Activated CD4-positive, CD25-positive, alpha-beta regulatory T cell treated with anti-CD3 and anti-CD28 coated beads, Interleukin-2, amount 50 U/mL, for 72 hours (primary cell): Measurements from ENCODE around the gene TRPC4.
"Not testable (repeated sequence)": the region's sequence is repeated elsewhere in the genome, so short reads cannot be mapped to it uniquely, and the experiment has no call there.

ENCODE experiments used
- DNase-seq: peaks from one replicate; pipeline ENCODE4 v3.0.0; 2021

The TRPC4 gene

GRCh38 chr13:37811441-37811840 lies 58.1 kb downstream of the TRPC4 start:
- DNase-seq: no peak

- DNase-seq: no peak
Measured at GRCh38 chr13:37806666-37807065, 62.9 kb downstream of the TRPC4 start.

GRCh38 chr13:37797631-37798030 lies 71.9 kb downstream of the TRPC4 start:
- no peak for DNase-seq

GRCh38 chr13:37796795-37797194 lies 72.8 kb downstream of the TRPC4 start:
- not testable (repeated sequence) for DNase-seq

- no peak for DNase-seq
Measured at GRCh38 chr13:37795326-37795725, 74.2 kb downstream of the TRPC4 start.

GRCh38 chr13:37791699-37792098 lies 77.9 kb downstream of the TRPC4 start:
- DNase-seq: no peak

GRCh38 chr13:37788346-37788745 lies 81.2 kb downstream of the TRPC4 start:
- no peak for DNase-seq

- DNase-seq: no peak
Measured at GRCh38 chr13:37777676-37778075, 91.9 kb downstream of the TRPC4 start.

- DNase-seq: no peak
Measured at GRCh38 chr13:37775871-37776270, 93.7 kb downstream of the TRPC4 start.

- no peak for DNase-seq
Measured at GRCh38 chr13:37772644-37773043, 96.9 kb downstream of the TRPC4 start.

GRCh38 chr13:37769545-37769944 lies 100.0 kb downstream of the TRPC4 start:
- no peak for DNase-seq

- DNase-seq: no peak
Measured at GRCh38 chr13:37769078-37769477, 100.5 kb downstream of the TRPC4 start.

GRCh38 chr13:37766502-37766901 lies 103.1 kb downstream of the TRPC4 start:
- DNase-seq: no peak

GRCh38 chr13:37755349-37755748 lies 114.2 kb downstream of the TRPC4 start:
- DNase-seq: no peak

GRCh38 chr13:37753776-37754175 lies 115.8 kb downstream of the TRPC4 start:
- DNase-seq: no peak

- no peak for DNase-seq
Measured at GRCh38 chr13:37752146-37752545, 117.4 kb downstream of the TRPC4 start.

GRCh38 chr13:37751025-37751424 lies 118.5 kb downstream of the TRPC4 start:
- DNase-seq: no peak

- DNase-seq: no peak
Measured at GRCh38 chr13:37748913-37749312, 120.7 kb downstream of the TRPC4 start.

- no peak for DNase-seq
Measured at GRCh38 chr13:37747071-37747612, 122.4 kb downstream of the TRPC4 start.

- DNase-seq: no peak
Measured at GRCh38 chr13:37741536-37741935, 128.0 kb downstream of the TRPC4 start.

- no peak for DNase-seq
Measured at GRCh38 chr13:37736045-37736444, 133.5 kb downstream of the TRPC4 start.

- no peak for DNase-seq
Measured at GRCh38 chr13:37735293-37735692, 134.3 kb downstream of the TRPC4 start.

- DNase-seq: no peak
Measured at GRCh38 chr13:37729876-37730275, 139.7 kb downstream of the TRPC4 start.

GRCh38 chr13:37716420-37717195 lies 153.0 kb downstream of the TRPC4 start:
- DNase-seq: no peak

GRCh38 chr13:37715606-37716015 lies 154.0 kb downstream of the TRPC4 start:
- DNase-seq: no peak
